Measurements from ENCODE around the gene CD248.
A peak's percentile ranks its signal among the peaks of the same experiment; 100 is the strongest.

The CD248 gene

DNA sequence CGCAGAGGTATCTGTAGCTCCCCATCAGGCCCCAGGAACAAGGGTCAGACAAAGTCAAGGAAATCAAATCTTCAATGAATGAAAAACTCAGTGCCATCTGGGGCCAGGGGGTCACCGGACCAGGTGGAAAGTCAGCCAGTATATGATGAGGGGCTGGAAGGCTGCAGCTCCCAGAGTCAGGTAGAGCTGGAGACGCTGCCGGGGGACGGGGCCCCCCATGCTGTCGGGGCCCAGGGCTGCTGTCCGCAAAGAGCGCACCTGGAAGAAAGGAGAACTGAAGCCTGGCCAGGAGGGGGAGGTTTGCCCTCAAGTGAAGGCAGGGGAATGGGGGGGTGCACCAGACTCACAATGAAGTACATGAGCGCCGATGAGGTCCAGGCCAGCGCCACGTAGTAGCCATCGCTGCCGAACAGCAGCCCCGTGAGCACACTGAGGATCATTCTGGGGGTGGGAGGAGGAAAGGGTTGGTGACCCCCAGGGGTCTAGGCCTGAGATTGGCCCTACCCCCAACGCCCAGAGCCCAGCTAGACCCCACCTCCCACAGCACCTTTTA, 32.2 kb downstream of the CD248 start:
- Histone ChIP-seq H3K9ac (ENCODE audit: low read length) (no peak overlapping the region), H3K27ac (ENCODE audit: low read depth, low read length) (no peak overlapping the region), H3K9me2 (replicated peaks; ENCODE audit: insufficient read depth, low read length) (no peaks in the 10 kb centered on the region), H3F3A (ENCODE audit: insufficient read depth) (peaks cover 5% of the 10 kb centered on the region; the same call in 1 of the 2 replicates), H4K20me1 (ENCODE audit: low read depth, low read length) (no peaks in the 10 kb centered on the region), H3K4me3 (ENCODE audit: insufficient read depth, low read length, poor library complexity, severe bottlenecking) (no peak overlapping the region), H3K4me2 (ENCODE audit: low read depth, low read length, poor library complexity, severe bottlenecking) (no peak overlapping the region), H3K36me3 (ENCODE audit: low read length) (no peaks in the 10 kb centered on the region), H3K79me2 (ENCODE audit: insufficient read depth, low read length) (no peaks in the 10 kb centered on the region), H3K9me3 (ENCODE audit: insufficient read depth, low read length) (no peaks in the 10 kb centered on the region), H3K27me3 (ENCODE audit: low read length) (no peaks in the 10 kb centered on the region), H2AFZ (ENCODE audit: low read depth, low read length, severe bottlenecking) (no peak overlapping the region)
- TF ChIP-seq, protein P1, sequence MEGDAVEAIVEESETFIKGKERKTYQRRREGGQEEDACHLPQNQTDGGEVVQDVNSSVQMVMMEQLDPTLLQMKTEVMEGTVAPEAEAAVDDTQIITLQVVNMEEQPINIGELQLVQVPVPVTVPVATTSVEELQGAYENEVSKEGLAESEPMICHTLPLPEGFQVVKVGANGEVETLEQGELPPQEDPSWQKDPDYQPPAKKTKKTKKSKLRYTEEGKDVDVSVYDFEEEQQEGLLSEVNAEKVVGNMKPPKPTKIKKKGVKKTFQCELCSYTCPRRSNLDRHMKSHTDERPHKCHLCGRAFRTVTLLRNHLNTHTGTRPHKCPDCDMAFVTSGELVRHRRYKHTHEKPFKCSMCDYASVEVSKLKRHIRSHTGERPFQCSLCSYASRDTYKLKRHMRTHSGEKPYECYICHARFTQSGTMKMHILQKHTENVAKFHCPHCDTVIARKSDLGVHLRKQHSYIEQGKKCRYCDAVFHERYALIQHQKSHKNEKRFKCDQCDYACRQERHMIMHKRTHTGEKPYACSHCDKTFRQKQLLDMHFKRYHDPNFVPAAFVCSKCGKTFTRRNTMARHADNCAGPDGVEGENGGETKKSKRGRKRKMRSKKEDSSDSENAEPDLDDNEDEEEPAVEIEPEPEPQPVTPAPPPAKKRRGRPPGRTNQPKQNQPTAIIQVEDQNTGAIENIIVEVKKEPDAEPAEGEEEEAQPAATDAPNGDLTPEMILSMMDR (IDR thresholded peaks at IDR 0.05; ENCODE audit: insufficient read depth, low read length, poor library complexity, severe bottlenecking): no peak
- no peak for TF ChIP-seq EZH2phosphoT487 (conservative IDR thresholded peaks at IDR 0.05; ENCODE audit: low read length)

DNA sequence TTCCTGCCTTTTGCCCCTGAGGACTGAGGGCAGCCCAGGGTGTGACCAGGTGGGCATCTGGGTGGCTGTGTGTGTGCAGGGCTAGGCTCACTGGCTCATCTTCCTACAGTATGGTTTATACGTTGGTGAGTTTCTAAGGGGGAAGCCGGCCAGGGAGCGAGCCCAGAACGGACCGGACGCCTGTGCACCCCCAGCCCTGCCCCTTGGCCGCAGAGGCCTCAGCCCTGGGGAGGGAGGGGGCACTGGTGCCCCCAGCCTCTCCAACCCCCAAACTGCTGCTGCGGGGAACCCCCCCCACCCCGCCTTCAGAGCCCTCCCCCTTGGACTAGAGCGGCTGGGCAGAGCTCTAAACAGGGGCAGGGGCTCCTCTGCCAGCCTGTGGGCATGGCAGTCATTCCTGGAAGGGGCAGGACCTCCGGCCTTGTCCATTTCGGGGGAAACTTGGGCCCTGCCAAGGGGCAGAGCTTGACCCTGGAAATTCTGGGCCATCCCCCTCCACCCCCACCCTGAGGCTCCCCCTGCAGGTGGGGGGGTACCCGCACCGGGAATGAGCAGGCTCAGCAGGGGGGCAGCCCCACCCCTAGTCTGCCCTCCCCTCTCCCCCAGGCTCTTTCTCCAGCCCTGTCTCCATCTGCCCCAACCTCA, 33.3 kb downstream of the CD248 start:
- H3K27ac ChIP-seq (ENCODE audit: low read depth, low read length): no peak overlapping the region

DNA sequence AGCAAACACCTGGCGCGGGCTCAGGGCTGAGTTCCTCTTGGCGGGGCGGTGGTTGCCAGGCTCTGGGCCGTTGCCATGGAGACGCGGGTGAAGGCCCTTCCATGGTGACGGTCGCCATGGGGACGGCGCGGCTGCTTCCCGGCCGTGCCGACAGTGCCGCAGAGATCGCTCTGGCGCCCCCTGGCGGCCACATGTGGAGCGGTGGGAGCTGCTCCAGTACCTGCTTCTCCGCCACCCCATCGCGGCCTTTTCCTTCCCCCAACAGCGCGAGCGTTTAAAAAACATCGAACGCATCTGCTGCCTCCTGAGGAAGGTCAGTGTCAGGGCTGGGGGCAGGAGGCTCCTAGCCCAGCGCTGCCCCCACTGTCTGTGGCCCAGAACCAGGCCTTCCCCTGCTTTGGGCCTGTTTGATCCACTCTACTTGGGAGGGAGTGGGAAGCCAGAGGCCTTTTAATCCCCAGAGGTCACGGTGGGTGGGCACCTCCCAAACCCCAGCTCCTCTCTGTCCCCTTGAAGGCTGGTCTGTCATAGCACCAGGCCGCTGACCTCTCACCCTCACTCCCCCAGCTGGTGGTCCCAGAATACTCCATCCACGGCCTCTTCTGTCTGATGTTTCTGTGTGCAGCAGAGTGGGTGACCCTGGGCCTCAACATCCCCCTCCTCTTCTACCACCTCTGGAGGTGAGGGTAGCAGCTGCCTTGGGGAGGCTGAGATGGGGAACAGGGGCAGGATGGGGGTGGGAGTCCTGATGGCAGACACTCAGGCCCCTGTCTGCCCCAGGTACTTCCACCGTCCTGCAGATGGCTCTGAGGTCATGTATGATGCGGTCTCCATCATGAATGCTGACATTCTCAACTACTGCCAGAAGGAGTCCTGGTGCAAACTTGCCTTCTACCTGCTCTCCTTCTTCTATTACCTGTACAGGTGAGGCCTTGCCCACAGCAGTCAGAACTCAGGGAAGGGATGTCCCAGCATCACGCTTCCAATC, 34.1 kb downstream of the CD248 start:
- Histone ChIP-seq H3K9ac (ENCODE audit: low read length) (peak overlapping the region; percentile 17; the same call in 1 of the 2 replicates), H3F3A (ENCODE audit: insufficient read depth) (peaks cover 5% of the 10 kb centered on the region; the same call in 1 of the 2 replicates), H2AFZ (ENCODE audit: low read depth, low read length, severe bottlenecking) (no peak overlapping the region), H3K27ac (ENCODE audit: low read depth, low read length) (no peak overlapping the region), H4K20me1 (ENCODE audit: low read depth, low read length) (no peaks in the 10 kb centered on the region), H3K27me3 (ENCODE audit: low read length) (no peaks in the 10 kb centered on the region), H3K9me3 (ENCODE audit: insufficient read depth, low read length) (no peaks in the 10 kb centered on the region), H3K4me3 (ENCODE audit: insufficient read depth, low read length, poor library complexity, severe bottlenecking) (no peak overlapping the region), H3K36me3 (ENCODE audit: low read length) (no peaks in the 10 kb centered on the region), H3K79me2 (ENCODE audit: insufficient read depth, low read length) (no peaks in the 10 kb centered on the region), H3K9me2 (replicated peaks; ENCODE audit: insufficient read depth, low read length) (no peaks in the 10 kb centered on the region), H3K4me2 (ENCODE audit: low read depth, low read length, poor library complexity, severe bottlenecking) (no peak overlapping the region)
- TF ChIP-seq EZH2phosphoT487 (conservative IDR thresholded peaks at IDR 0.05; ENCODE audit: low read length): no peak
- TF ChIP-seq, protein P1 (IDR thresholded peaks at IDR 0.05; ENCODE audit: insufficient read depth, low read length, poor library complexity, severe bottlenecking): peak; percentile 79

More for the DNA sequence above, 33.3 kb downstream of the CD248 start:
- Histone ChIP-seq H3K27me3 (ENCODE audit: low read length) (no peaks in the 10 kb centered on the region), H3K79me2 (ENCODE audit: insufficient read depth, low read length) (no peaks in the 10 kb centered on the region), H3K36me3 (ENCODE audit: low read length) (no peaks in the 10 kb centered on the region), H3F3A (ENCODE audit: insufficient read depth) (peaks cover 5% of the 10 kb centered on the region; the same call in 1 of the 2 replicates), H4K20me1 (ENCODE audit: low read depth, low read length) (no peaks in the 10 kb centered on the region), H3K9me3 (ENCODE audit: insufficient read depth, low read length) (no peaks in the 10 kb centered on the region), H3K9ac (ENCODE audit: low read length) (no peak overlapping the region), H3K9me2 (replicated peaks; ENCODE audit: insufficient read depth, low read length) (no peaks in the 10 kb centered on the region), H3K4me3 (ENCODE audit: insufficient read depth, low read length, poor library complexity, severe bottlenecking) (no peak overlapping the region), H3K4me2 (ENCODE audit: low read depth, low read length, poor library complexity, severe bottlenecking) (no peak overlapping the region), H2AFZ (ENCODE audit: low read depth, low read length, severe bottlenecking) (no peak overlapping the region)
- TF ChIP-seq EZH2phosphoT487 (conservative IDR thresholded peaks at IDR 0.05; ENCODE audit: low read length): no peak
- TF ChIP-seq, protein P1 (IDR thresholded peaks at IDR 0.05; ENCODE audit: insufficient read depth, low read length, poor library complexity, severe bottlenecking): no peak
